HG03342 (cell line): ENCODE results near the gene PARP11.
"Not testable (repeated sequence)": the region's sequence is repeated elsewhere in the genome, so short reads cannot be mapped to it uniquely, and the experiment has no call there.

ENCODE experiments used
- ATAC-seq: cut with Tn5 transposase; IDR thresholded peaks from one replicate; pipeline ENCODE4 v1.9.1; 2021; ENCODE audit warnings: mild to moderate bottlenecking, moderate library complexity; ENCODE audit not compliant: unreplicated experiment

Gene PARP11

GRCh38 chr12:3884671-3885070, 11.5 kb upstream of the PARP11 start:
- no peak for ATAC-seq

GRCh38 chr12:3882896-3883564, 9.8 kb upstream of the PARP11 start:
- no peak for ATAC-seq

GRCh38 chr12:3882406-3882805, 9.2 kb upstream of the PARP11 start:
- ATAC-seq: no peak

- no peak for ATAC-seq
Measured at GRCh38 chr12:3881281-3881950, 8.2 kb upstream of the PARP11 start.

GRCh38 chr12:3879846-3880245, 6.6 kb upstream of the PARP11 start:
- ATAC-seq: no peak

GRCh38 chr12:3871356-3871755, 1.8 kb downstream of the PARP11 start:
- ATAC-seq: no peak

GRCh38 chr12:3869865-3870264, 3.3 kb downstream of the PARP11 start:
- no peak for ATAC-seq

GRCh38 chr12:3869433-3869832, 3.8 kb downstream of the PARP11 start:
- ATAC-seq: no peak

GRCh38 chr12:3863756-3864155, 9.4 kb downstream of the PARP11 start:
- no peak for ATAC-seq

GRCh38 chr12:3842517-3842916, 30.7 kb downstream of the PARP11 start:
- no peak for ATAC-seq

- ATAC-seq: no peak
Measured at GRCh38 chr12:3841783-3842182, 31.4 kb downstream of the PARP11 start.

GRCh38 chr12:3840833-3841232, 32.4 kb downstream of the PARP11 start:
- not testable (repeated sequence) for ATAC-seq

GRCh38 chr12:3839745-3840144, 33.5 kb downstream of the PARP11 start:
- ATAC-seq: not testable (repeated sequence)

GRCh38 chr12:3838701-3839548, 34.3 kb downstream of the PARP11 start:
- ATAC-seq: not testable (repeated sequence)

- no peak for ATAC-seq
Measured at GRCh38 chr12:3838076-3838475, 35.1 kb downstream of the PARP11 start.

GRCh38 chr12:3837049-3837448, 36.1 kb downstream of the PARP11 start:
- ATAC-seq: no peak

- no peak for ATAC-seq
Measured at GRCh38 chr12:3836641-3837040, 36.6 kb downstream of the PARP11 start.

GRCh38 chr12:3835914-3836313, 37.3 kb downstream of the PARP11 start:
- no peak for ATAC-seq

GRCh38 chr12:3834774-3835173, 38.4 kb downstream of the PARP11 start:
- no peak for ATAC-seq

- no peak for ATAC-seq
Measured at GRCh38 chr12:3833670-3834310, 39.4 kb downstream of the PARP11 start.

- ATAC-seq: no peak
Measured at GRCh38 chr12:3832738-3833137, 40.5 kb downstream of the PARP11 start.
